ENCODE data around the gene MBD5.

The MBD5 gene

GRCh38 chr2:148023861-148024260, 3.0 kb downstream of the MBD5 start:
- no peak for TF ChIP-seq CTCF (IDR thresholded peaks at IDR 0.05; ENCODE audit: insufficient read depth, low read depth, low read length, missing control alignments)
- no peak for DNase-seq (ENCODE audit: low read depth)
- no peak overlapping the region for H3K4me3 ChIP-seq (ENCODE audit: low read length)

- no peak overlapping the region for H3K4me3 ChIP-seq (ENCODE audit: low read length)
- TF ChIP-seq CTCF (IDR thresholded peaks at IDR 0.05; ENCODE audit: insufficient read depth, low read depth, low read length, missing control alignments), result no peak
- DNase-seq (ENCODE audit: low read depth), result no peak
Observed at GRCh38 chr2:148026573-148026972, 5.7 kb downstream of the MBD5 start.

GRCh38 chr2:148027822-148028221, 6.9 kb downstream of the MBD5 start:
- H3K4me3 ChIP-seq (ENCODE audit: low read length), result no peak overlapping the region
- DNase-seq (ENCODE audit: low read depth), result peak; percentile 14
- TF ChIP-seq CTCF (IDR thresholded peaks at IDR 0.05; ENCODE audit: insufficient read depth, low read depth, low read length, missing control alignments), result no peak

GRCh38 chr2:148028781-148029180, 7.9 kb downstream of the MBD5 start:
- no peak for TF ChIP-seq CTCF (IDR thresholded peaks at IDR 0.05; ENCODE audit: insufficient read depth, low read depth, low read length, missing control alignments)
- no peak for DNase-seq (ENCODE audit: low read depth)

GRCh38 chr2:148031152-148031551, 10.3 kb downstream of the MBD5 start:
- H3K4me3 ChIP-seq (ENCODE audit: low read length), result no peak overlapping the region
- DNase-seq (ENCODE audit: low read depth), result no peak
- TF ChIP-seq CTCF (IDR thresholded peaks at IDR 0.05; ENCODE audit: insufficient read depth, low read depth, low read length, missing control alignments), result no peak

More at GRCh38 chr2:148028781-148029180, 7.9 kb downstream of the MBD5 start:
- H3K4me3 ChIP-seq (ENCODE audit: low read length), result no peak overlapping the region

GRCh38 chr2:148032215-148032614, 11.3 kb downstream of the MBD5 start:
- no peak for DNase-seq (ENCODE audit: low read depth)
- no peak overlapping the region for H3K4me3 ChIP-seq (ENCODE audit: low read length)
- TF ChIP-seq CTCF (IDR thresholded peaks at IDR 0.05; ENCODE audit: insufficient read depth, low read depth, low read length, missing control alignments), result no peak

- no peak overlapping the region for H3K4me3 ChIP-seq (ENCODE audit: low read length)
- no peak for DNase-seq (ENCODE audit: low read depth)
- no peak for TF ChIP-seq CTCF (IDR thresholded peaks at IDR 0.05; ENCODE audit: insufficient read depth, low read depth, low read length, missing control alignments)
Observed at GRCh38 chr2:148039783-148040182, 18.9 kb downstream of the MBD5 start.
